BLaER1 treated with 17β-estradiol and CSF1 and Interleukin-3, amounts not matched to agents 10 nM and 100 nM (cell line): ENCODE results near the gene CX3CL1.
A peak's percentile ranks its signal among the peaks of the same experiment; 100 is the strongest.

Source experiments
- H3K27ac ChIP-seq, 11 experiments: shearing (Covaris generic); formaldehyde crosslinking; 2 replicates each; pipeline ENCODE4 v1.8.1; 2022
- H3K27me3 ChIP-seq, 11 experiments: shearing (Covaris generic); formaldehyde crosslinking; 2 replicates each; pipeline ENCODE4 v1.8.1; 2022
- H3K36me3 ChIP-seq, 11 experiments: shearing (Covaris generic); formaldehyde crosslinking; 2 replicates each; pipeline ENCODE4 v1.8.1; 2022
- H3K4me1 ChIP-seq, 10 experiments: shearing (Covaris generic); formaldehyde crosslinking; 2 replicates each; pipeline ENCODE4 v1.8.1; 2022
- H3K4me2 ChIP-seq, 11 experiments: shearing (Covaris generic); formaldehyde crosslinking; 2 replicates each; pipeline ENCODE4 v1.8.1; 2022
- H3K4me3 ChIP-seq, 10 experiments: shearing (Covaris generic); formaldehyde crosslinking; 2 replicates each; pipeline ENCODE4 v1.8.1; 2022
- H3K9ac ChIP-seq, 11 experiments: shearing (Covaris generic); formaldehyde crosslinking; 2 replicates each; pipeline ENCODE4 v1.8.1; 2022
- H3K9me3 ChIP-seq, 11 experiments: shearing (Covaris generic); formaldehyde crosslinking; replicated peaks in 1 of 11; 2 replicates each; pipeline ENCODE4 v1.8.1; 2022
- H4K20me1 ChIP-seq, 11 experiments: shearing (Covaris generic); formaldehyde crosslinking; 2 replicates each; pipeline ENCODE4 v1.8.1; 2022
- Cebpa-rat ChIP-seq, 11 experiments: shearing (Covaris generic); IDR thresholded peaks; 2 replicates each; pipeline ENCODE4 v1.8.1; 2022

CX3CL1 gene

DNA sequence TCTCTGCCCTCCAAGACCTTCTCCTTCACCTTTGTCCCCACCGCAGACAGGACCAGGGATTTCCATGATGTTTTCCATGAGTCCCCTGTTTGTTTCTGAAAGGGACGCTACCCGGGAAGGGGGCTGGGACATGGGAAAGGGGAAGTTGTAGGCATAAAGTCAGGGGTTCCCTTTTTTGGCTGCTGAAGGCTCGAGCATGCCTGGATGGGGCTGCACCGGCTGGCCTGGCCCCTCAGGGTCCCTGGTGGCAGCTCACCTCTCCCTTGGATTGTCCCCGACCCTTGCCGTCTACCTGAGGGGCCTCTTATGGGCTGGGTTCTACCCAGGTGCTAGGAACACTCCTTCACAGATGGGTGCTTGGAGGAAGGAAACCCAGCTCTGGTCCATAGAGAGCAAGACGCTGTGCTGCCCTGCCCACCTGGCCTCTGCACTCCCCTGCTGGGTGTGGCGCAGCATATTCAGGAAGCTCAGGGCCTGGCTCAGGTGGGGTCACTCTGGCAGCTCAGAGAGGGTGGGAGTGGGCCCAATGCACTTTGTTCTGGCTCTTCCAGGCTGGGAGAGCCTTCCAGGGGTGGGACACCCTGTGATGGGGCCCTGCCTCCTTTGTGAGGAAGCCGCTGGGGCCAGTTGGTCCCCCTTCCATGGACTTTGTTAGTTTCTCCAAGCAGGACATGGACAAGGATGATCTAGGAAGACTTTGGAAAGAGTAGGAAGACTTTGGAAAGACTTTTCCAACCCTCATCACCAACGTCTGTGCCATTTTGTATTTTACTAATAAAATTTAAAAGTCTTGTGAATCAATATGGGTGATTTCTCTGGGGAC is 12.2 kb downstream of the CX3CL1 start:
- TF ChIP-seq Cebpa-rat (IDR thresholded peaks at IDR 0.05) = no peak
- Histone ChIP-seq H3K9me3 (no peaks in the 10 kb centered on the region), H3K4me2 (peak overlapping the region; percentile 64 to 96 (median 84)), H3K4me3 (peak overlapping the region in 2 of 10 experiments; percentile 20 to 41; a peak in 3 of 20 replicates), H3K4me1 (peaks cover 37 to 77% (median 67%) of the 10 kb centered on the region in 10 experiments), H3K9ac (peak overlapping the region in 3 of 11 experiments; percentile 40 to 68 (median 60); a peak in 6 of 22 replicates), H3K27me3 (peaks cover 14 to 25% (median 18%) of the 10 kb centered on the region in 11 experiments; a peak in 21 of 22 replicates), H3K27ac (peak overlapping the region in 5 of 11 experiments; percentile 29 to 73 (median 52); a peak in 8 of 22 replicates), H3K36me3 (no peaks in the 10 kb centered on the region), H4K20me1 (peaks cover 0 to 9% (median 0%) of the 10 kb centered on the region in 11 experiments; a peak in 3 of 22 replicates)

DNA sequence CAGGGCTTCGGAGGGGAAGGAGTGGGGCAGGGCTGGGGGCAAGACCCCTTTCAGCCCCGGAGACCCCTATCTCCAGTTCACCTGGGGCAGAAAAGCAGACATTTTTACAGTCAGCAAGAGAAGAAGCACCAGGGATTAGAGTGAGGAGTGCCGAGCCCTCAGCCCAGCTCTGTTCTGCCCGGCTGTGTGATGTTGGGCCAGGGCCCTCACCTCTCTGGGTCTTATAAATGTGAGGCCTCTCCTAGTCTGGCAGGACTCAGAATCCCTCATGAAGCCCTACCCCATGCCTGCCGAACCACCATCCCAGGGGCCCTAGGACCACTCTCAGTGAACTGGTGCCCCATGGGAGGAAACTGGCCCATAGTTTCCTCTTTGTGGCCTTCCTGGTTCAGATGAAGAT is 12.8 kb downstream of the CX3CL1 start:
- H3K4me3 ChIP-seq = no peak overlapping the region
- H3K4me2 ChIP-seq = peak overlapping the region; percentile 64 to 96 (median 84)
- no peak overlapping the region for H3K27ac ChIP-seq
- no peaks in the 10 kb centered on the region for H3K9me3 ChIP-seq
- peaks cover 0 to 9% (median 0%) of the 10 kb centered on the region in 11 experiments; a peak in 3 of 22 replicates for H4K20me1 ChIP-seq
- TF ChIP-seq Cebpa-rat (IDR thresholded peaks at IDR 0.05) = no peak
- H3K36me3 ChIP-seq = no peaks in the 10 kb centered on the region
- H3K9ac ChIP-seq = no peak overlapping the region
- peaks cover 14 to 25% (median 18%) of the 10 kb centered on the region in 11 experiments; a peak in 21 of 22 replicates for H3K27me3 ChIP-seq
- peaks cover 37 to 77% (median 67%) of the 10 kb centered on the region in 10 experiments for H3K4me1 ChIP-seq

DNA sequence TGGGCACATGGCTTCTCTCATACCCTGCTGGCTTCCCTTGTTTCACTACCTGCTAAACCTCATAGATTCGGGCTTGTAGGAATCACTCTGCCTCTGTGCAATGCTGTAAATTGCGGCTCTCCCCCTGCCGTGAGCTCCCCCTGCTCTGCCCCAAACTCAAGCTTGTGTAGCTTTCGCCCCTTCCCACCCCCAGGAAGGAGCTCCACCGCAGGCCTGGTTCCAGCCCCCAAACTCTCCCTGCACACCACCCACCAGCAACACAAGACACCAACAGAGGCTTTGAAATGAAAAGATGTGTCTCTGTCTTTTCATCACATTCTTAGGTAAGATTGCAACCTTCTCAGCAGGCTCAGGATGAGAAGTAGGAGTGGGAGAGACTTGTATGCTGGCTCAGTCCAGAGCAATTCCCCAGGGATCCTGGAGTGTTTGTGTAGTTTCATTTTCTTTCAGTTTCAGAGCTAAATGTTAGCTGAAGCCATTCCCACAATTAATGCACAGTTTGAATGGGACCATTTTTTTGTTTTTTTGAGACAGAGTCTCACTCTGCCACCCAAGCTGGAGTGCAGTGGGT is 14.2 kb downstream of the CX3CL1 start:
- H3K9me3 ChIP-seq = no peaks in the 10 kb centered on the region
- H3K9ac ChIP-seq = no peak overlapping the region
- no peaks in the 10 kb centered on the region for H3K36me3 ChIP-seq
- H3K4me1 ChIP-seq = peaks cover 25 to 67% (median 61%) of the 10 kb centered on the region in 10 experiments
- H4K20me1 ChIP-seq = peaks cover 0 to 9% (median 0%) of the 10 kb centered on the region in 11 experiments; a peak in 3 of 22 replicates
- peak overlapping the region in 9 of 11 experiments; percentile 64 to 96 (median 84); a peak in 18 of 22 replicates for H3K4me2 ChIP-seq
- no peak overlapping the region for H3K4me3 ChIP-seq
- no peak overlapping the region for H3K27ac ChIP-seq
- H3K27me3 ChIP-seq = peaks cover 14 to 23% (median 17%) of the 10 kb centered on the region in 11 experiments; a peak in 21 of 22 replicates
- TF ChIP-seq Cebpa-rat (IDR thresholded peaks at IDR 0.05) = no peak

DNA sequence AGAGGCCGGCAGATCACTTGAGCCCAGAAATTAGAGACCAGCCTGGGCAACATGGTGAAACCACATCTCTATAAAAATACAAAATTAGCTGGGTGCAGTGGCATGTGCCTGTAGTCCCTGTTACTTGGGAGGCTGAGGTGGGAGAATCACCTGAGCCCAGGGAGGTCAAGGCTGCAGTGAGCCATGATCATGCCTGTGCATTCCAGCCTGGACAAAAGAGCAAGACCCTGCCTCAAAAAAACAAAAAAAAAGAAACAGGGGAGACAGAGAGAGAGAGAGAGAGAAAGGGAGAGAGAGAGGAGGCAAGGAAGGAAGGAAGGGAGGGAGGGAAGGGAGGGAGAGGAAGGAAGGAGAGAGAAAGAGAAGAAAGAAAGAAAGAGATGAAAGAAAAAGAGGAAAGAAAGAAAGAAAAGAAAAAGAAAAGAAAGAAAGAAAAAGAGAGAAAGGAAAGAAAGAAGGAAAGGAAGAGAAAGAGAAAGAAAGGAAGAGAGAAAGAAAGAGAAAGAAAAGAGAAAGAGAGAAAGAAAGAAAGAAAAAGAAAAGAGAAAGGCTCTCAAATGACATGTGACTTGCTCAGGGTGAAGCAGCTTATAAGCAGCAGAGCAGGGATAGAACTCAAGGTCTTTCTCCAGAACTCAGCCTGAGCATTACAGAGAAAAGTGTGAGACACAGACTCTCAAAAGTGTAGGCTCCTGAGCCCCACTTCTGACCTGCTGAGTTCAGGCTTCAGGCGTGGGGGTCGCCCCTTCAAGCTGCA is 15.5 kb downstream of the CX3CL1 start:
- H3K27ac ChIP-seq = no peak overlapping the region
- TF ChIP-seq Cebpa-rat (IDR thresholded peaks at IDR 0.05) = no peak
- peak overlapping the region in 7 of 11 experiments; percentile 64 to 92 (median 84); a peak in 11 of 22 replicates for H3K4me2 ChIP-seq
- peaks cover 1 to 12% (median 4%) of the 10 kb centered on the region in 11 experiments; a peak in 16 of 22 replicates for H3K27me3 ChIP-seq
- H3K9me3 ChIP-seq = no peaks in the 10 kb centered on the region
- H3K36me3 ChIP-seq = no peaks in the 10 kb centered on the region
- H4K20me1 ChIP-seq = peaks cover 0 to 9% (median 0%) of the 10 kb centered on the region in 11 experiments; a peak in 3 of 22 replicates
- H3K4me3 ChIP-seq = no peak overlapping the region
- peaks cover 22 to 54% (median 48%) of the 10 kb centered on the region in 10 experiments for H3K4me1 ChIP-seq
- no peak overlapping the region for H3K9ac ChIP-seq

DNA sequence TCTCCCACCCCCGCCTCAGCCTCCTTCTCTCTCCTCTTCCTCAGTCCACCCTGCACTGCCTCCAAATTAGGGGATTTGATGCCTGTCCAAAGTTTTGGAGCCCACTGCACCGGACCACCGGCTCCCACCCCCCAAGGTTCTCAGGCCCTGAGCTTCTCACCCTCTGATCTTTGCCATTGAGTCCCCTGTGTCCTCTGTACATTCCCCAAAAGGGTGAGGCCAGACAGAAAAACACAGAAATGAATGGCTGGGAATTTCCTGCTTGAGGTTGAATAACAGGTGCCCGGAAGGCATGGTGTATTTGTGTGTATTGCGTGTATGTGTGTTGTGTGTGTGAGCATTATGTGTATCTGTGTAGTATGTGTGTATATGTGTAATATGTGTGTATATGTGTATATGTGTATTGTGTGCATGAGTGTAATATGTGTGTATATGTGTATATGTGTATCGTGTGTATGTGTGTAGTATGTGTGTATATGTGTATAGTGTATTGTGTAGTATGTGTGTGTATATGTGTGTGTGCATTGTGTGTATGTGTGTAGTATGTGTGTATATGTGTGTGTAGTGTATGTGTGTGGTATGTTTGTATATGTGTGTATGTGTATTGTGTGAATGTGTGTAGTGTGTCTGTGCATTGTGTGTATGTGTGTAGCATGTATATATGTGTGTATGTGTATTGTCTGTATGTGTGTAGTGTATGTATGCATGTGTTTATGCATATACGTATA is 16.2 kb downstream of the CX3CL1 start:
- Histone ChIP-seq H3K9ac (no peak overlapping the region), H3K27ac (no peak overlapping the region), H3K4me1 (peaks cover 18 to 46% (median 40%) of the 10 kb centered on the region in 10 experiments), H3K36me3 (no peaks in the 10 kb centered on the region), H3K9me3 (no peaks in the 10 kb centered on the region), H3K27me3 (peaks cover 0 to 5% (median 0%) of the 10 kb centered on the region in 11 experiments; a peak in 1 of 22 replicates), H3K4me3 (no peak overlapping the region), H4K20me1 (peaks cover 0 to 9% (median 0%) of the 10 kb centered on the region in 11 experiments; a peak in 3 of 22 replicates), H3K4me2 (peak overlapping the region in 3 of 11 experiments; percentile 11 to 19 (median 13); a peak in 2 of 22 replicates)
- TF ChIP-seq Cebpa-rat (IDR thresholded peaks at IDR 0.05) = no peak

DNA sequence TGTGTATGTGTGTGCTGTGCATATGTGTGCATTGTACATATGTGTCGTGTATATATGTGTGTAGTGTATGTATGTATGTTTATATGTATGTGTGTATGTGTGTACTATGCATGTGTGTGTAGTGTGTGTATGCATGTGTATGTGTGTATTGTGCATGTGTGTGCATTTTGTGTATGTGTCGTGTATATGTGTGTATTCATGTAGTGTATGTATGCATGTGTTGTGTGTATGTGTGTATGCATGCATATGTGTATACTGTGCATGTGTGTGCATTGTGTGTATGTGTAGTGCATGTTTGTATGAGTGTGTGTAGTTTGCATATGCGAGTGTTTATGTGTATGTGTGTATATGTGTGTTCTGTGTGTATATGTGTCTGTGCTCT is 16.8 kb downstream of the CX3CL1 start:
- Histone ChIP-seq H3K4me2 (no peak overlapping the region), H3K9me3 (no peaks in the 10 kb centered on the region), H3K4me1 (peaks cover 13 to 41% (median 35%) of the 10 kb centered on the region in 10 experiments), H3K36me3 (no peaks in the 10 kb centered on the region), H4K20me1 (peaks cover 0 to 8% (median 0%) of the 10 kb centered on the region in 11 experiments; a peak in 3 of 22 replicates), H3K27ac (no peak overlapping the region), H3K27me3 (0 out of 22 replicates have a peak, but pooled peaks cover 0 to under 1% (median 0%) of the 10 kb centered on the region in 11 experiments), H3K9ac (no peak overlapping the region), H3K4me3 (no peak overlapping the region)
- TF ChIP-seq Cebpa-rat (IDR thresholded peaks at IDR 0.05) = no peak

DNA sequence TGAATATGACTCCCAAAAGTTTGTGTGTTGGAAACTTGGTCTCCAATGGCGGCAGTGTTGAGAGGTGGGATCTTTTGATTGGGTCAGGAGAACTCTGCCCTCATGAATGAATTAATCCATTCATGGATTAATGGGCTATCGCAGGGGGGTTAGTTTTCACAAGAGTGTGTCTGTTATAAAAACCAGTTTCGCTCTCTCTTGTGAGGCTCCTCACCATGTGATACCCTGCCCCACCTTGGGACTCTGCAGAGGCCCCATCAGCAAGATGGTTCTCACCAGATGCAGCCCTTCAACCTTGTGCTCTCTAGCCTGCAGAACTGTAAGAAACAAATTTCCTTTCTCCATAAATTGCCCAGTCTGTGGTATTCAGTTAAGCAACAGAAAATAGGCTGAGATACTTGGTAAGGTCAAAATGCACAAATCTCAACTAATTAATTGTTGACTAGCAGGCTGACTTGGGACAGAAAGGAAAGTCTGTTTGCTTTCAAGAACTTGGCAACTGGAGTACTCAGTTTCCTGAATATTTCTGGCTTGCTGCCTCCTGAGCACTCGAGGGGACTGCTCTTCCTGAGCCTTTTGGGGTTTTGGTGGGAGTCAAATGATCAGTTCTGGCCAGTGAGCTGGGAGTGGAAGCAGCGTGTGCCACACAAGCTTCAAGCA is 18.5 kb downstream of the CX3CL1 start:
- H3K27ac ChIP-seq = no peak overlapping the region
- H4K20me1 ChIP-seq = 0 out of 22 replicates have a peak, but pooled peaks cover 0 to 3% (median 0%) of the 10 kb centered on the region in 11 experiments
- no peaks in the 10 kb centered on the region for H3K36me3 ChIP-seq
- H3K9ac ChIP-seq = no peak overlapping the region
- peak overlapping the region in 1 of 11 experiments; percentile 1; a peak in 1 of 22 replicates for H3K4me2 ChIP-seq
- no peaks in the 10 kb centered on the region for H3K27me3 ChIP-seq
- peaks cover 9 to 16% (median 14%) of the 10 kb centered on the region in 11 experiments; a peak in 21 of 22 replicates for H3K9me3 ChIP-seq
- no peak overlapping the region for H3K4me3 ChIP-seq
- H3K4me1 ChIP-seq = peaks cover 0 to 24% (median 18%) of the 10 kb centered on the region in 10 experiments; a peak in 17 of 20 replicates
- no peak for TF ChIP-seq Cebpa-rat (IDR thresholded peaks at IDR 0.05)
